Esophagus squamous epithelium (tissue), 4 donors: ENCODE measurements around the gene DYNC2H1.

Experiments
- CTCF ChIP-seq, 6 experiments: fragments of 450-650 bp in 4 of 6; fragments of 200-600 bp in 2 of 6; sonication (generic) in 2 of 6; IDR thresholded peaks; one replicate each; pipeline ENCODE4 v1.5.1; 2016 to 2019; ENCODE audit warnings: antibody characterized with exemption in 6 of 6, mild to moderate bottlenecking in 4 of 6, moderate library complexity in 4 of 6
- POLR2A ChIP-seq, 4 donors: fragments of 450-650 bp; IDR thresholded peaks; one replicate each; pipeline ENCODE4 v1.6.1; 2017; ENCODE audit warnings: antibody characterized with exemption in 4 of 4, mild to moderate bottlenecking in 4 of 4, moderate library complexity in 3 of 4

GRCh38 chr11:103488031-103488461 lies 378.8 kb downstream of the DYNC2H1 start:
- TF ChIP-seq CTCF (IDR thresholded peaks at IDR 0.05) (no peak), POLR2A (IDR thresholded peaks at IDR 0.05) (no peak)
